ENCODE results near the gene SPOCK1.

SPOCK1 gene

DNA sequence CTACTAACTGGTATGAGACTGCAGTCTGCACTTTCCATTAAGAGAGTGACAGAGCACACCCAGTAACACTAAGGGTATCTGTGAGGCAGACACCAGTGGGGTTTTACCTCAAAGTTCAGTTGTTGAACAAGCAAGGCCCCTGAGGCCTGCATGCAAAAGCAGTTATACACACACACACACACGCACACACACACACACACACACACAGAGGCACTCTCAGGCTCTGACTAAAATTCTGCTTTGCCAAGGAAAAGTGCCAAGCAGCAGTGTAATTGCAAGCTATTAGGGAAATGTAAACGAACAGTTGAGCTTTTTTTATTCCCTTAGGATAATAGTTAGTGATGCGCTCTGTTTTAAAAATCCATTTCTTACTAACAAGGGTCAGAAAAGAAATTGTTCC, 377.1 kb downstream of the SPOCK1 start:
- no peak overlapping the region for H3K4me3 ChIP-seq (ENCODE audit: low read depth in 1 of 2, low read length in 1 of 2)
- TF ChIP-seq, protein P1, sequence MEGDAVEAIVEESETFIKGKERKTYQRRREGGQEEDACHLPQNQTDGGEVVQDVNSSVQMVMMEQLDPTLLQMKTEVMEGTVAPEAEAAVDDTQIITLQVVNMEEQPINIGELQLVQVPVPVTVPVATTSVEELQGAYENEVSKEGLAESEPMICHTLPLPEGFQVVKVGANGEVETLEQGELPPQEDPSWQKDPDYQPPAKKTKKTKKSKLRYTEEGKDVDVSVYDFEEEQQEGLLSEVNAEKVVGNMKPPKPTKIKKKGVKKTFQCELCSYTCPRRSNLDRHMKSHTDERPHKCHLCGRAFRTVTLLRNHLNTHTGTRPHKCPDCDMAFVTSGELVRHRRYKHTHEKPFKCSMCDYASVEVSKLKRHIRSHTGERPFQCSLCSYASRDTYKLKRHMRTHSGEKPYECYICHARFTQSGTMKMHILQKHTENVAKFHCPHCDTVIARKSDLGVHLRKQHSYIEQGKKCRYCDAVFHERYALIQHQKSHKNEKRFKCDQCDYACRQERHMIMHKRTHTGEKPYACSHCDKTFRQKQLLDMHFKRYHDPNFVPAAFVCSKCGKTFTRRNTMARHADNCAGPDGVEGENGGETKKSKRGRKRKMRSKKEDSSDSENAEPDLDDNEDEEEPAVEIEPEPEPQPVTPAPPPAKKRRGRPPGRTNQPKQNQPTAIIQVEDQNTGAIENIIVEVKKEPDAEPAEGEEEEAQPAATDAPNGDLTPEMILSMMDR (IDR thresholded peaks at IDR 0.05), result no peak
- no peaks in the 10 kb centered on the region for H3K36me3 ChIP-seq
- H3K27ac ChIP-seq, result no peak overlapping the region
- no peaks in the 10 kb centered on the region for H3K27me3 ChIP-seq
- no peaks in the 10 kb centered on the region for H3K9me3 ChIP-seq
- H3K4me1 ChIP-seq (ENCODE audit: control insufficient read depth in 1 of 2, insufficient read depth in 1 of 2, low read depth in 1 of 2, low read length in 1 of 2), result no peaks in the 10 kb centered on the region

DNA sequence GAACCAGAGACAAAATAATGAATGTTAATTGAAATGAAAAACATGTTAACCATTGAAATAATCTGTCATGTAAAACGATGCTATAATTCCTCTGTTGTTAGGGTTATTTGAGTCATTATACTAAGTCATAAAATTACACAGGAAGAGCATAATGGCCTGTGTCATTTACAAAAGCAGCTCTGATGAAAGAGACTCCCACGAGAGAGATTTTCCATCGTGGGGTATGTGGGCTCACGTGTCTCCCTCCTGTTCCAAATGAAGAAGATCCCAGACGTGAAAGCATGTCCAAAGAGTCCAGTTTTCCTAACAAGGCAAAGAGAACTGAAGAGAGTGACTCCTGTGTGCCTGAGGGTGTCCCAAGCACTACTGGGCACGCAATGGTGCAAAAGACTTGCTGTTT, 379.8 kb downstream of the SPOCK1 start:
- H3K4me1 ChIP-seq (ENCODE audit: control insufficient read depth in 1 of 2, insufficient read depth in 1 of 2, low read depth in 1 of 2, low read length in 1 of 2), result no peaks in the 10 kb centered on the region
- no peak overlapping the region for H3K4me3 ChIP-seq (ENCODE audit: low read depth in 1 of 2, low read length in 1 of 2)
- no peak overlapping the region for H3K27ac ChIP-seq
- no peaks in the 10 kb centered on the region for H3K36me3 ChIP-seq
- no peaks in the 10 kb centered on the region for H3K27me3 ChIP-seq
- TF ChIP-seq, protein P1 (IDR thresholded peaks at IDR 0.05), result no peak
- H3K9me3 ChIP-seq, result no peaks in the 10 kb centered on the region

DNA sequence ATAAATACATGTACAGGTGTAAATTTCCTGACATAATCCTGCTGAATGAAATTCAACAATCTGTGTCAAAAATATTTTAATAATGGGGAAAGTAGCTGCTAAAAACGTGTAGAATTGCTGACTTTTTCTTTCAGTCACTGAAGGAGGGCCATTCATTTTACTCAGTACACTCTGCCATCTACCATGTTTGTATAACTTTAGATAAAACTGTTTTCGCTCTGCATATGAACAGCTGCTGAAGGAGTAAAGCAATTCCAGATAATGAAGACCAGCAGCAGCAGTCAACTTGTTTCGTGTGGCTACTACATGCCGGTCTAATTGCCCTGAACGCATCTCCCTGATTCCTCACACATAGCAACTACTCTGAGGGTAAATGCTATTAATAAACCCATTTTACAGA, 380.5 kb downstream of the SPOCK1 start:
- Histone ChIP-seq H3K27ac (no peak overlapping the region), H3K9me3 (no peaks in the 10 kb centered on the region), H3K4me1 (ENCODE audit: control insufficient read depth in 1 of 2, insufficient read depth in 1 of 2, low read depth in 1 of 2, low read length in 1 of 2) (no peaks in the 10 kb centered on the region), H3K27me3 (no peaks in the 10 kb centered on the region), H3K4me3 (ENCODE audit: low read depth in 1 of 2, low read length in 1 of 2) (no peak overlapping the region), H3K36me3 (no peaks in the 10 kb centered on the region)
- TF ChIP-seq, protein P1 (IDR thresholded peaks at IDR 0.05), result no peak

DNA sequence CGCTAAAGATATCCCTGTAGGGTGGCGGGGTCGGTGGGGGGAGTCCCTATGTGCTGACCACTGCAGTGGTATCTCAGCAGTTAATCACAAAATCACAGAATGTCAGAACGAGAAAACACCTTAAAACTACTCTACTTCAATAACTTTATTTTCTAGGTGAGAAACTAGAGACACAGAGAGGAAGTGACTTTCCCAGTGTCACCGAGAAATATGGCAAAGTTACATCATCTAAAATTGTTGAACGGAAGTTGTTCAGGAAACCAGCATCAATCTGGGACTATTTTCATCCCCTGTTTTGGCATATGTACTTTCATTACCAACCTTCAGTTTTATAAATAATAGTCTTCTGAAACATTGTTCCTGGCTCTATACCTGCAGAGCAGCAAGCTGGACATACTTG, 384.0 kb downstream of the SPOCK1 start:
- Histone ChIP-seq H3K4me3 (ENCODE audit: low read depth in 1 of 2, low read length in 1 of 2) (no peak overlapping the region), H3K27ac (no peak overlapping the region), H3K36me3 (no peaks in the 10 kb centered on the region), H3K27me3 (no peaks in the 10 kb centered on the region), H3K4me1 (ENCODE audit: control insufficient read depth in 1 of 2, insufficient read depth in 1 of 2, low read depth in 1 of 2, low read length in 1 of 2) (no peaks in the 10 kb centered on the region), H3K9me3 (no peaks in the 10 kb centered on the region)
- TF ChIP-seq, protein P1 (IDR thresholded peaks at IDR 0.05), result no peak

DNA sequence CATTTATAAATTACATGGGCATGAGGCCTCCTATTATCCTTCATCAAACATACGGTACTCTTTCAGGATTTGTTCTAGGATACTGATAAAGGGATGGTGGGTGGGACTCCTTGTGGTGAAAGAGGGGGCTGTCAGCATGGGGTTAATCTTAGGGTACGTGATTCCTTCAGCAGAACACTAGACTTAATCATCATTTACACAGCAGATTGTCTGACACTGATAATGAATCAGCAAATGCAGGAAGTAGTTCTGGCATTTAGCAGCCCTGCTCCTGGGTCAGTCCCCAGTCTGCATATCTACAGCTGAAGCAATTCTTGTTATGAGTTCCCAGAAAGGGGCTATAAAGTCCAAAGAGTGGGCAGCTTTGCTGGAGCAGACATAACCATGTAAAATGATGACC, 384.6 kb downstream of the SPOCK1 start:
- H3K36me3 ChIP-seq, result no peaks in the 10 kb centered on the region

More for the DNA sequence above, 384.6 kb downstream of the SPOCK1 start:
- Histone ChIP-seq H3K27ac (no peak overlapping the region), H3K4me3 (ENCODE audit: low read depth in 1 of 2, low read length in 1 of 2) (no peak overlapping the region), H3K9me3 (no peaks in the 10 kb centered on the region), H3K4me1 (ENCODE audit: control insufficient read depth in 1 of 2, insufficient read depth in 1 of 2, low read depth in 1 of 2, low read length in 1 of 2) (no peaks in the 10 kb centered on the region), H3K27me3 (no peaks in the 10 kb centered on the region)
- TF ChIP-seq, protein P1 (IDR thresholded peaks at IDR 0.05), result no peak
